ENCODE results near the gene XCL2. TPM values are rescaled to one million over a fixed set of nuclear protein-coding genes. Genes with fewer than 3 reads are reported as not detected.

XCL2 gene
- total and polyA plus RNA-seq, 5 experiments from 2014 or later = 0.39 to 136 (median 1.9) TPM; not detected in 2

- no peak for DNase-seq
- Mint-ChIP-seq H3K27me3 (no peaks in the 10 kb centered on the region), H3K36me3 (no peaks in the 10 kb centered on the region), H3K4me3 (peak overlapping the region in 1 of 10 donors; percentile 64), H3K9me3 (peaks cover 0 to 2% (median 0%) of the 10 kb centered on the region in 9 donors), H3K4me1 (peaks cover 22 to 53% (median 51%) of the 10 kb centered on the region in 4 donors), H3K27ac (peak overlapping the region in 5 of 10 donors; percentile 33 to 81 (median 47))
- ATAC-seq = no peak
- POLR2A ChIA-PET = no interaction called here
These were observed 14.3 kb downstream of the XCL2 start for GRCh38 chr1:168529518-168529917.

GRCh38 chr1:168521401-168522000 lies 22.3 kb downstream of the XCL2 start:
- Mint-ChIP-seq H3K36me3 (peaks cover 0 to 11% (median 9%) of the 10 kb centered on the region in 3 donors), H3K4me1 (peaks cover 34 to 64% (median 57%) of the 10 kb centered on the region in 4 donors), H3K27me3 (no peaks in the 10 kb centered on the region), H3K27ac (peak overlapping the region; percentile 80 to 96 (median 94)), H3K4me3 (peak overlapping the region; percentile 0 to 79 (median 67)), H3K9me3 (peaks cover 0 to 21% (median 9%) of the 10 kb centered on the region in 9 donors)
- peak in 3 of 10 donors; percentile 32 to 47 (median 40) for DNase-seq
- POLR2A ChIA-PET = interaction anchor here (1.0 to 1.8 kb wide), 7 partner anchors 8 to 77 kb away, joined by 3 to 8 read pairs (median 3); no protein-coding TSS in a partner anchor
- ATAC-seq = peak; percentile 56 to 57

DNA sequence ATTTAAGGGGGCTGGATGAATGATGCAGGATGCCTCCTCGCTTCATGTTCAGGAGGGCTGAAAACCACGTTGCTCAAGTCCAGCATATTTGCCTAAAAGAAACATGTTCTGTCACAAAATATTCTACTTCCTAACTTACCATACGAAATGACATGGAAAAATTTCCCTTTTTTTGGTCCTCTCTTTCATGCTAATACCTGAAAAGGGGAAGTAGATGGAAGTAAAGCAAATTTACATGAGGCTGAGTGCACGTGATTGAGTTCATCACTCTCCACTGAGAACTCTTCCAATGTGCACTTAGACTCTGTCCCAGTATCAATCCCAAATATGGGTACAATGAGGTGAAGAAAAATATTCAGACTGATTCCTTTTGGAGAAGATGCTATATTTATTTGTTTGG lies 23.0 kb downstream of the XCL2 start:
- no peaks in the 10 kb centered on the region for H3K27me3 Mint-ChIP-seq
- H3K9me3 Mint-ChIP-seq = peaks cover 0 to 21% (median 9%) of the 10 kb centered on the region in 9 donors
- peak overlapping the region; percentile 0 to 85 (median 69) for H3K4me3 Mint-ChIP-seq
- H3K36me3 Mint-ChIP-seq = peaks cover 0 to 11% (median 9%) of the 10 kb centered on the region in 3 donors
- POLR2A ChIA-PET = interaction anchor here (1.0 to 1.8 kb wide), 7 partner anchors 8 to 77 kb away, joined by 3 to 8 read pairs (median 4); no protein-coding TSS in a partner anchor
- ATAC-seq = no peak
- H3K4me1 Mint-ChIP-seq = peaks cover 34 to 64% (median 59%) of the 10 kb centered on the region in 4 donors
- DNase-seq = no peak
- H3K27ac Mint-ChIP-seq = peak overlapping the region; percentile 80 to 96 (median 94)

DNA sequence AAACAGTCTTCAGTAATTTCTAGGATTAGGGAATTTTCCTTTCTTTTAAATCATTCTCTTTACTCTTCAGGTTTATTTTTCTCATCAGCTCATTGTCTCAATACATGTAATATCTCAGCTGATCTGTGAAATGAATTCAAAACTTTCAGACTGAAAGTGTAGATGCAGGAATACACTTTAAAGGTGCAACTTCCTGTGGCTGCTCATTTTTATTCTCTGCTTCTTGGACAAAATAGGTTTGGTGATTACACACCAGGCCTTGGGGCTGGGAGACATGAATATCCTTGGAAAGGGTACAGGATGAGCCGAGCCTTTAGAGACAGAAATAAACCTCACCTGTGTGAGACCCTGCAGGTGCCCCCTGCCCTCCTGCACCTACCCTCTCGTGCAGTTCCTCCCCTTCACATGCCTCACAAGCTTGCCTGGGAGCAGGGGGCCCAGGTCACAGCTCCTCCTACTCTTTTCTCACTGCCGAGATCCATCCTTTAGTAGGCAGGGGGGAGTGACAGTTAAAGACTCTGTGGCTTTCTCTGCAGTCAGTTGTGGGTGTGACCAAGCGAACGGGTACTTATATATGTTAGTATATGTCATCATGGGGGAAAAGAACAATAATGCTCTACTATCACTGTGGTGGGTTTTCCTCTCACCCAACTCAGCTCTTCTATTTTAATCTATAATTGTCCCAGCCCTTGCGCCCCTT lies 23.6 kb downstream of the XCL2 start:
- Mint-ChIP-seq H3K27ac (peak overlapping the region; percentile 80 to 96 (median 94)), H3K4me1 (peaks cover 36 to 68% (median 64%) of the 10 kb centered on the region in 4 donors), H3K9me3 (peaks cover 0 to 21% (median 9%) of the 10 kb centered on the region in 9 donors), H3K27me3 (no peaks in the 10 kb centered on the region), H3K4me3 (peak overlapping the region; percentile 46 to 85 (median 69)), H3K36me3 (peaks cover 0 to 11% (median 9%) of the 10 kb centered on the region in 3 donors)
- DNase-seq (peak in 5 of 10 donors; percentile 19 to 53 (median 38)), ATAC-seq (peak; percentile 83 to 87)
- POLR2A ChIA-PET = interaction anchor here (1.1 to 1.3 kb wide), 3 partner anchors 10 to 76 kb away, joined by 3 to 4 read pairs (median 4); no protein-coding TSS in a partner anchor

GRCh38 chr1:168518813-168519212 lies 25.0 kb downstream of the XCL2 start:
- H3K4me1 Mint-ChIP-seq = peaks cover 48 to 76% (median 75%) of the 10 kb centered on the region in 4 donors
- no peak for ATAC-seq
- H3K36me3 Mint-ChIP-seq = peaks cover 0 to 7% (median 4%) of the 10 kb centered on the region in 3 donors
- POLR2A ChIA-PET = interaction anchor here (2.7 kb wide), 1 partner anchor 16 kb away, joined by 14 read pairs; no protein-coding TSS in a partner anchor
- DNase-seq = no peak
- no peaks in the 10 kb centered on the region for H3K27me3 Mint-ChIP-seq
- peaks cover 0 to 12% (median 5%) of the 10 kb centered on the region in 9 donors for H3K9me3 Mint-ChIP-seq
- no peak overlapping the region for H3K4me3 Mint-ChIP-seq
- H3K27ac Mint-ChIP-seq = peak overlapping the region in 3 of 10 donors; percentile 66 to 95 (median 95)

- ATAC-seq (no peak), DNase-seq (no peak)
- peaks cover 52 to 81% (median 77%) of the 10 kb centered on the region in 4 donors for H3K4me1 Mint-ChIP-seq
- H3K27me3 Mint-ChIP-seq = no peaks in the 10 kb centered on the region
- POLR2A ChIA-PET = interaction anchor here (0.6 to 2.7 kb wide), 4 partner anchors 17 to 1377 kb away, joined by 3 to 14 read pairs (median 4); no protein-coding TSS in a partner anchor
- H3K4me3 Mint-ChIP-seq = peak overlapping the region in 2 of 10 donors; percentile 34
- peak overlapping the region in 4 of 10 donors; percentile 7 to 72 (median 66) for H3K27ac Mint-ChIP-seq
- peaks cover 0 to 4% (median 2%) of the 10 kb centered on the region in 3 donors for H3K36me3 Mint-ChIP-seq
- H3K9me3 Mint-ChIP-seq = peaks cover 0 to 7% (median 3%) of the 10 kb centered on the region in 9 donors
These were observed 25.6 kb downstream of the XCL2 start for GRCh38 chr1:168518201-168518689.

DNA sequence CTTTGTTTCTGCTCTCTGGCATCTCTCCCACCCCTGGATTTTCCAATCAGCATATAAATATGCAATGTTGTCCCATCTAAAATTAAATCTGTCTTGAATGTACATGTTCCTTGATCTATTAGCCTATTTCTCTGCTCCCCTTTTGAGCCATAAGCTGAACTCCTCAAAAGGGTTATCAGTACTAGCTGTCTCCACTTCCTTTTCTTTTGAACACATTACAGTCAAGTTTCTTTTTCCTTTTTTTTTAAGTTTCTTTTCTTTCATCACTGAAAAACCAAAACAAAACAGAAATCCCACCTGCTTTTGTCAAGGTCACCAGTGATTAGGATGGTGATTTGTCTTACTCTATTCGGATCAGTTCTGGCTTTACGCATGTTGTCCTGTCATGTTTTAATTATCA lies 29.3 kb downstream of the XCL2 start:
- ATAC-seq (peak; percentile 25 to 39), DNase-seq (peak in 3 of 10 donors; percentile 28 to 40 (median 31))
- Mint-ChIP-seq H3K27me3 (no peaks in the 10 kb centered on the region), H3K4me1 (peaks cover 51 to 83% (median 78%) of the 10 kb centered on the region in 4 donors), H3K36me3 (no peaks in the 10 kb centered on the region), H3K27ac (peak overlapping the region; percentile 85 to 96 (median 90)), H3K4me3 (peak overlapping the region; percentile 29 to 90 (median 78)), H3K9me3 (no peaks in the 10 kb centered on the region)
- POLR2A ChIA-PET = interaction anchor here (1.0 to 3.2 kb wide), 5 partner anchors 9 to 854 kb away, joined by 3 to 21 read pairs (median 5); partner anchors contain the start of gene BLZF1

- POLR2A ChIA-PET = interaction anchor here (0.9 to 3.2 kb wide), 6 partner anchors 8 to 854 kb away, joined by 3 to 21 read pairs (median 4); partner anchors contain the start of gene BLZF1
- no peak for DNase-seq
- Mint-ChIP-seq H3K36me3 (no peaks in the 10 kb centered on the region), H3K4me1 (peaks cover 54 to 85% (median 80%) of the 10 kb centered on the region in 4 donors), H3K27ac (peak overlapping the region; percentile 85 to 96 (median 90)), H3K4me3 (peak overlapping the region; percentile 61 to 90 (median 78)), H3K27me3 (no peaks in the 10 kb centered on the region), H3K9me3 (no peaks in the 10 kb centered on the region)
- peak in 1 of 2 donors; percentile 28 for ATAC-seq
These were observed 30.0 kb downstream of the XCL2 start for GRCh38 chr1:168513656-168514404.

- H3K36me3 Mint-ChIP-seq = no peaks in the 10 kb centered on the region
- H3K4me3 Mint-ChIP-seq = peak overlapping the region; percentile 61 to 90 (median 78)
- H3K9me3 Mint-ChIP-seq = no peaks in the 10 kb centered on the region
- POLR2A ChIA-PET = interaction anchor here (0.9 to 3.2 kb wide), 4 partner anchors 8 to 69 kb away, joined by 3 to 21 read pairs (median 12); no protein-coding TSS in a partner anchor
- DNase-seq (peak in 8 of 10 donors; percentile 18 to 71 (median 54)), ATAC-seq (peak; percentile 83 to 84)
- H3K4me1 Mint-ChIP-seq = peaks cover 55 to 80% (median 77%) of the 10 kb centered on the region in 4 donors
- H3K27ac Mint-ChIP-seq = peak overlapping the region; percentile 85 to 96 (median 90)
- H3K27me3 Mint-ChIP-seq = no peaks in the 10 kb centered on the region
These were observed 30.8 kb downstream of the XCL2 start for GRCh38 chr1:168512864-168513595.

DNA sequence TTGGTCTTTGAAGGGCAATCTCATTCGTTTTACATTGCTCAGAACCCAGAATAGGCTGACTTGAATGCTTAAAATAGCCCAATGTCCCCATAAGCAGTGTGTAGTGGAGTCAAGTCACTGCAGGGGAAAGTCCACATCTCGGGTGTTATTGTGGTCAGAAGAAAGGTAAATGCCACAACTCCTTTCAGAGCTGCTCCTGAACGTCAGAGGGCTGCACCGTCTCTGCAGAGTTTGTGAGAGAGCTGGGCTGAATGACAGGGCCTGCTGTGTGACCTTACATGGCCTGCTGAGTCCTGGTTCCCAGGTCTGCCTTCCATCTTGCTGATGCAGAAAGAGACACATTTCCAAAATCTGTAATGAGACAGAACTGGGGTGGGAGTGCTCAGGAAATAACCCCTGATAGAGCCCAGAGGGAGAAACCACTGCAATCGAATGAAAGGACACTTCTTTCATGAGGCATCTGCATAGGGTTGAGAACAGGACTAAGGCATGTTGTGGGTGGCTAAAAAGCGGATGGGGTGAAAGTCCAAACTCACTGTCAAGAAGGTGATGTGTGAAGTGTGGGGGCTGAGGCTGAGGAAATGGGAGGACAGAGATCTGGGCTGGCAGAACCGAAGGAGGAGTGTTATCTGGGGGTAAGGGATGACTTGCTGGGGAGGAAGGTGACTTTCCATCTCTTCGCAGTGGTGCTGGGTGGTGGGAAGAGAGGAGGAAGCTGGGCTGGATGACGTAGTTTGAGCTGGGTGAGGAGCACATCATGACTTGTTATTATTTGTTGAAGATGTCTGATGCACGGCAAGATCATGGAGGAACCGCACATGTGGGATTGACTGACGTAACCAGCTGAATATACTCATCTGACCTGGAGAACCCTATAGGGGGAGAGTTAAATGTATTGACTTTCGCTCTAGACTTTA lies 33.7 kb downstream of the XCL2 start:
- ATAC-seq (peak; percentile 18 to 58), DNase-seq (peak in 2 of 10 donors; percentile 18 to 20)
- Mint-ChIP-seq H3K9me3 (no peaks in the 10 kb centered on the region), H3K27ac (peak overlapping the region; percentile 1 to 80 (median 58)), H3K36me3 (no peaks in the 10 kb centered on the region), H3K4me3 (peak overlapping the region in 6 of 10 donors; percentile 2 to 58 (median 22)), H3K4me1 (peaks cover 52 to 85% (median 71%) of the 10 kb centered on the region in 4 donors), H3K27me3 (no peaks in the 10 kb centered on the region)
- POLR2A ChIA-PET = no interaction called here
